Liver (tissue), 9 donors: ENCODE measurements around the gene PPARA. TPM values are rescaled to one million over a fixed set of nuclear protein-coding genes. Genes with fewer than 3 reads are reported as not detected.
A peak's percentile ranks its signal among the peaks of the same experiment; 100 is the strongest.

Source experiments
- DNase-seq: peaks from one replicate; pipeline ENCODE4 v3.0.0-alpha.2; 2017; ENCODE audit warnings: low spot score
- H3K27ac ChIP-seq, 2 donors: one replicate each; pipeline ENCODE4 v1.7.0; 2013; ENCODE audit warnings: inconsistent platforms in 2 of 2, low read length in 2 of 2, control low read depth in 1 of 2, low read depth in 1 of 2, mild to moderate bottlenecking in 1 of 2
- H3K27me3 ChIP-seq, 4 donors: one replicate each; pipeline versions ENCODE4 v1.6.1 to v1.7.0; 2013; ENCODE audit warnings: low read length in 3 of 4, inconsistent platforms in 1 of 4, mild to moderate bottlenecking in 1 of 4, moderate library complexity in 1 of 4; ENCODE audit not compliant: control insufficient read depth in 4 of 4, insufficient read depth in 4 of 4
- H3K36me3 ChIP-seq, 4 donors: one replicate each; pipeline versions ENCODE4 v1.6.1 to v1.7.0; 2013; ENCODE audit warnings: low read length in 3 of 4, mild to moderate bottlenecking in 3 of 4, low read depth in 1 of 4, moderate library complexity in 1 of 4; ENCODE audit not compliant: control insufficient read depth in 4 of 4, insufficient read depth in 3 of 4
- H3K4me1 ChIP-seq, 4 donors: one replicate each; pipeline versions ENCODE4 v1.6.1 to v1.7.0; 2013; ENCODE audit warnings: low read length in 3 of 4, mild to moderate bottlenecking in 3 of 4, moderate library complexity in 1 of 4; ENCODE audit not compliant: control insufficient read depth in 4 of 4, insufficient read depth in 4 of 4
- H3K4me3 ChIP-seq, 3 donors: one replicate each; pipeline versions ENCODE4 v1.6.1 to v1.7.0; 2013; ENCODE audit warnings: low read length in 3 of 3, control low read depth in 1 of 3, low read depth in 1 of 3, mild to moderate bottlenecking in 1 of 3
- H3K9ac ChIP-seq, 2 donors: one replicate each; pipeline ENCODE4 v1.7.0; 2013; ENCODE audit warnings: low read length in 2 of 2, mild to moderate bottlenecking in 2 of 2, moderate library complexity in 2 of 2, control low read depth in 1 of 2, low read depth in 1 of 2
- H3K9me3 ChIP-seq, 4 donors: one replicate each; pipeline versions ENCODE4 v1.6.1 to v1.7.0; 2013; ENCODE audit warnings: low read length in 3 of 4; ENCODE audit not compliant: control insufficient read depth in 4 of 4
- EGR1 ChIP-seq, 2 donors: IDR thresholded peaks; 2 replicates each; pipeline ENCODE4 v1.6.1; 2016 to 2018; ENCODE audit warnings: antibody characterized with exemption in 2 of 2, low read depth in 2 of 2
- FOXA1 ChIP-seq: IDR thresholded peaks from 2 replicates; pipeline ENCODE4 v1.6.1; 2016; ENCODE audit warnings: antibody characterized with exemption
- FOXA2 ChIP-seq: IDR thresholded peaks from 2 replicates; pipeline ENCODE4 v1.6.1; 2016; ENCODE audit warnings: antibody characterized with exemption
- GABPA ChIP-seq, 2 donors: IDR thresholded peaks in 1 of 2; conservative IDR thresholded peaks in 1 of 2; 2 replicates each; pipeline ENCODE4 v1.6.1; 2016; ENCODE audit warnings: antibody characterized with exemption in 2 of 2, mild to moderate bottlenecking in 1 of 2, moderate library complexity in 1 of 2
- HNF4G ChIP-seq: IDR thresholded peaks from 2 replicates; pipeline ENCODE4 v1.6.1; 2016; ENCODE audit warnings: antibody characterized with exemption
- JUND ChIP-seq, 2 donors: IDR thresholded peaks; 2 replicates each; pipeline ENCODE4 v1.6.1; 2016; ENCODE audit warnings: antibody characterized with exemption in 2 of 2
- MAX ChIP-seq: IDR thresholded peaks from 2 replicates; pipeline ENCODE4 v1.6.1; 2016; ENCODE audit warnings: antibody characterized with exemption
- NR2F2 ChIP-seq: IDR thresholded peaks from 2 replicates; pipeline ENCODE4 v1.6.1; 2016; ENCODE audit warnings: antibody characterized with exemption
- RAD21 ChIP-seq, 2 donors: IDR thresholded peaks; 2 replicates each; pipeline ENCODE4 v1.6.1; 2016; ENCODE audit warnings: antibody characterized with exemption in 2 of 2, mild to moderate bottlenecking in 2 of 2
- REST ChIP-seq: IDR thresholded peaks from 2 replicates; pipeline ENCODE4 v1.6.1; 2016; ENCODE audit warnings: antibody characterized with exemption, mild to moderate bottlenecking
- SP1 ChIP-seq: IDR thresholded peaks from 2 replicates; pipeline ENCODE4 v1.6.1; 2018; ENCODE audit warnings: antibody characterized with exemption, mild to moderate bottlenecking
- YY1 ChIP-seq: IDR thresholded peaks from 2 replicates; pipeline ENCODE4 v1.6.1; 2016; ENCODE audit warnings: antibody characterized with exemption, mild to moderate bottlenecking
- ZBTB33 ChIP-seq: IDR thresholded peaks from 2 replicates; pipeline ENCODE4 v1.6.1; 2016; ENCODE audit warnings: antibody characterized with exemption
- WGBS: extraction: QIAGEN DNeasy Blood & Tissue Kit; methylation state at CpG from one replicate; pipeline ENCODE4 v1.1.7; 2013; 5-methylcytosine and 5-hydroxymethylcytosine counted together
- polyA plus RNA-seq, 2 donors: library from polyadenylated mRNA; stranded (reverse) in 1 of 2; unstranded in 1 of 2; fragments of 200-250 nt in 1 of 2; fragments of >200 nt in 1 of 2; fragmentation: Nextera tagmentation in 1 of 2; extraction: Ambion mirVana in 1 of 2; gene quantifications; one replicate each; pipeline versions ENCODE4 v1.2.1 to v1.2.3, GENCODE V29; 2013 to 2015
- total RNA-seq, 2 donors: library from RNA; depleted of rRNA; stranded (reverse); fragments of >200 nt; gene quantifications; one replicate each; pipeline ENCODE4 v1.2.3, GENCODE V29; 2014
- TF ChIP-seq, protein P1 (sequence below): fragments of 150-350 bp; IDR thresholded peaks from 2 replicates; pipeline ENCODE4 v1.5.1; 2017; ENCODE audit warnings: improper control_type of control experiment, low read depth, low read length; ENCODE audit not compliant: missing input control
- donor health status: healthy.
- donor health status: healthy.
- donor health status: healthy.
- donor health status: healthy.
- donor health status: healthy.

The PPARA gene
- total and polyA plus RNA-seq, 4 donors = 31.2 to 78.8 (median 41.3) TPM

- peak within 1 kb of the TSS; percentile 16 to 42 for H3K9ac ChIP-seq
- peak within 1 kb of the TSS; percentile 72 to 77 for H3K27ac ChIP-seq
- H3K36me3 ChIP-seq = no peaks in the 10 kb centered on the region
- peak within 1 kb of the TSS; percentile 77 to 85 (median 83) for H3K4me3 ChIP-seq
- H3K9me3 ChIP-seq = no peaks in the 10 kb centered on the region
- DNase-seq = peak; percentile 92
- WGBS = under 1% methylated on average over 89 of the region's 89 CpGs
- H3K27me3 ChIP-seq = no peaks in the 10 kb centered on the region
- TF ChIP-seq GABPA (IDR thresholded peaks at IDR 0.05 in 1 of 2, conservative IDR thresholded peaks at IDR 0.05 in 1 of 2) (peak in 1 of 2 donors; percentile 70), NR2F2 (no peak), FOXA2 (no peak), REST (peak; percentile 12), SP1 (peak; percentile 34), RAD21 (IDR thresholded peaks at IDR 0.05) (peak; percentile 28 to 61), MAX (no peak)
- TF ChIP-seq, protein P1, sequence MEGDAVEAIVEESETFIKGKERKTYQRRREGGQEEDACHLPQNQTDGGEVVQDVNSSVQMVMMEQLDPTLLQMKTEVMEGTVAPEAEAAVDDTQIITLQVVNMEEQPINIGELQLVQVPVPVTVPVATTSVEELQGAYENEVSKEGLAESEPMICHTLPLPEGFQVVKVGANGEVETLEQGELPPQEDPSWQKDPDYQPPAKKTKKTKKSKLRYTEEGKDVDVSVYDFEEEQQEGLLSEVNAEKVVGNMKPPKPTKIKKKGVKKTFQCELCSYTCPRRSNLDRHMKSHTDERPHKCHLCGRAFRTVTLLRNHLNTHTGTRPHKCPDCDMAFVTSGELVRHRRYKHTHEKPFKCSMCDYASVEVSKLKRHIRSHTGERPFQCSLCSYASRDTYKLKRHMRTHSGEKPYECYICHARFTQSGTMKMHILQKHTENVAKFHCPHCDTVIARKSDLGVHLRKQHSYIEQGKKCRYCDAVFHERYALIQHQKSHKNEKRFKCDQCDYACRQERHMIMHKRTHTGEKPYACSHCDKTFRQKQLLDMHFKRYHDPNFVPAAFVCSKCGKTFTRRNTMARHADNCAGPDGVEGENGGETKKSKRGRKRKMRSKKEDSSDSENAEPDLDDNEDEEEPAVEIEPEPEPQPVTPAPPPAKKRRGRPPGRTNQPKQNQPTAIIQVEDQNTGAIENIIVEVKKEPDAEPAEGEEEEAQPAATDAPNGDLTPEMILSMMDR = no peak
- H3K4me1 ChIP-seq = peaks cover 3 to 22% (median 9%) of the 10 kb centered on the region in 4 donors
These were observed 99.9 kb downstream of the PPARA start, which contains the start of gene CDPF1 for GRCh38 chr22:46250035-46250782. TSS of gene CDPF1 (minus strand) at chr22:46250293. CDS start at chr22:46248284, 2,009 bp downstream.

DNA sequence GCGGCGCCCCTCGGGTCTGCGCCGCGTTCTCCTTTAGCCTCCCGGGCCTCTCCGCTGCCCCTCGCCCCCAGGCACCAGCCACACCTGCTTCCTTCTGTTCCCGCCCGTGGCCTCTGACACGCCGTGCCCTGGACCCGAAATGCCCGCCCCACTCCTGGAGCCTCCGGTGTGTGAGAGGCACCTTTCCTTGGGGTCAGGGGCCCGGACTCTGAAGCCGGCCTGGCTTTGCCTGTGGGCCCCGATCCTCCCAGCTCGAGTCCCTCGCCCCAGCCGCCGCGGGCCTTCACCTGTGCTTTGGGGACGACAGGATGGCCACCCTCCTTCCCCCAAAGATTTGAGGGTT is 100.4 kb downstream of the PPARA start:
- 6% methylated on average over 25 of the region's 25 CpGs for WGBS

More for the DNA sequence above, 100.4 kb downstream of the PPARA start:
- Histone ChIP-seq H3K4me1 (peaks cover 3 to 16% (median 9%) of the 10 kb centered on the region in 4 donors), H3K27me3 (no peaks in the 10 kb centered on the region), H3K27ac (peak overlapping the region; percentile 42 to 77), H3K9me3 (no peaks in the 10 kb centered on the region), H3K36me3 (no peaks in the 10 kb centered on the region), H3K9ac (peak overlapping the region; percentile 16 to 42), H3K4me3 (peak overlapping the region; percentile 77 to 85 (median 83))
- no peak for DNase-seq
- TF ChIP-seq EGR1 (IDR thresholded peaks at IDR 0.05; ENCODE audit: low read depth in 2 of 2) (no peak), NR2F2 (no peak), FOXA2 (no peak), ZBTB33 (no peak), MAX (no peak), FOXA1 (no peak), JUND (IDR thresholded peaks at IDR 0.05) (no peak), HNF4G (no peak), YY1 (no peak)
- TF ChIP-seq, protein P1 = no peak
